Right renal cortex interstitium (tissue), 3 donors: ENCODE results near the gene POTEI. TPM values are rescaled to one million over a fixed set of nuclear protein-coding genes. Genes with fewer than 3 reads are reported as not detected.
"Not testable (repeated sequence)": the region's sequence is repeated elsewhere in the genome, so short reads cannot be mapped to it uniquely, and the experiment has no call there.

Experiments used
- DNase-seq, 3 donors: peaks; one replicate each; pipeline ENCODE4 v3.0.0-alpha.2; 2013; ENCODE audit warnings: low read depth in 3 of 3, low spot score in 2 of 3
- polyA plus RNA-seq, 3 donors: library from polyadenylated mRNA; unstranded; fragments of 120-200 nt; gene quantifications; one replicate each; pipeline ENCODE4 v1.2.1, GENCODE V29; 2013; ENCODE audit not compliant: insufficient read length in 3 of 3

Gene POTEI
- polyA plus RNA-seq, 3 donors = 0.10 to 0.14 TPM; not detected in 1

GRCh38 chr2:130510807-130511746, 1.9 kb upstream of the POTEI start:
- DNase-seq = not testable (repeated sequence)

GRCh38 chr2:130491073-130491472, 18.1 kb downstream of the POTEI start:
- not testable (repeated sequence) for DNase-seq

DNA sequence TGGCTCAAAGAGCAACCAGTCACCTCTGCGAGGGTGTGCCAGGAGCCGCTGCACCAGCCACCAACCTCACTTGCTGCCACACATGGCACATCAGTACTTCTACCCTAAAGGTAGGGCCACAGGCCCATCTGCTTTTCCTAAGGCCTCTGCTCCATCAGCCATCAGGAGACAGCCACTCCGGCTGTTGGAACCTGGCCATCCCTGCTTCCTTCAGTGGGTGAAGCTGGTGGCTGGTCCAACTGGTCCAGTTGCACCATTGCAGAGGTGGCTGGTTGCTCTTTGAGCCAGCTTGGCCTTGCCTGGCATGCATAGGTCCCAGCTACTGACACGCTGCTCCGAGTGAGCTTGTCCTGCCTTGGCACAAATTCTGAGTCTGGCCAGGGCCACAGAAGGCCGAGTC, 53.7 kb downstream of the POTEI start:
- DNase-seq = not testable (repeated sequence)

- DNase-seq = not testable (repeated sequence)
Observed at GRCh38 chr2:130454712-130455083, 54.4 kb downstream of the POTEI start.

- DNase-seq = not testable (repeated sequence)
Observed at GRCh38 chr2:130453955-130454711, 55.0 kb downstream of the POTEI start.

GRCh38 chr2:130452897-130453296, 56.2 kb downstream of the POTEI start:
- DNase-seq = not testable (repeated sequence)

DNA sequence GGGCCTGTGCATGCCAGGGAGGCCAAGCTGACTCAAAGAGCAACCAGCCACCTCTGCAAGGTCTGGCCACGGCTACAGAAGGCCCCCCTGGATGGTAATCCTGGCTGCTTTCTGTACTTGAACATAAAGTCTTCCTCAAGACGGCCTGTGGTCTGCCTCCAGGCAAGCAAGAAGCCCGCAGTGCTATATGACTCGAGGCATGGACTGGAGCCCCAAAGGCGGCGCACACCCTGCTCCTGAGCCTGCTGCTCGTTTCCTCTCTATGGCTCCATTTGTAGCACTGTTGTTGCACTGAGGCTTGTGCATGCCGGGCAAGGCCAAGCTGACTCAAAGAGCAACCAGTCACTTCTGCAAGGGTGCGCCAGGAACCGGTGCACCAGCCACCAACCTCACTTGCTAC, 57.3 kb downstream of the POTEI start:
- DNase-seq = not testable (repeated sequence)

GRCh38 chr2:130451278-130451677, 57.9 kb downstream of the POTEI start:
- not testable (repeated sequence) for DNase-seq

- not testable (repeated sequence) for DNase-seq
Observed at GRCh38 chr2:130450366-130450765, 58.8 kb downstream of the POTEI start.

GRCh38 chr2:130427631-130428030, 81.5 kb downstream of the POTEI start:
- DNase-seq = peak; percentile 1 to 5 (median 3)

DNA sequence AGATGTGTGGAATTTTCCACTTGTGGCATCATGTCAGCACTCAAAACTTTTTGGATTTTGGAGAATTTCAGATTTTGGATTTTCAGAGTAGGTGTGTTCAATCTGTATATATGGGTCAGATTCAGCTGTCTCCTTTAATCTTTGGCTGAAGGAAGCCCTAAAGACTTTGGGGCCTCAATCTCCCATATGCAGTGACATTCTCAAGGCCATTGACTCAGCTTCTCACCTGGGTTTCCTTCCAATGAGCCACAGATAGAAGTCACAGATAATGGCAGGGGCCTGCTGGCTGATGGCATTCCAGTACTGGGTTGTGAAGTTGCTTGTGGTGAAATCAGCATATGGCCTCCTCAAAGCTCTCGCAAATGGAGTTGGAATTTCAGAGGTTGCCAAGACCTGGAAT, 90.3 kb downstream of the POTEI start:
- DNase-seq = not testable (repeated sequence)

GRCh38 chr2:130416693-130417092, 92.4 kb downstream of the POTEI start:
- DNase-seq = not testable (repeated sequence)

Other genes starting within 250 kb of the POTEI start
- 10 to 100 TPM; 32.4 to 40.9 (median 36.6) TPM for gene IMP4, start 166.4 kb downstream of the POTEI start, polyA plus RNA-seq
- 10 to 100 TPM; 27.7 to 29.3 (median 28.2) TPM for gene PTPN18, start 153.3 kb downstream of the POTEI start, polyA plus RNA-seq
- not detected for gene CFC1B, start 11.9 kb upstream of the POTEI start, polyA plus RNA-seq
- not detected for gene CFC1, start 90.2 kb upstream of the POTEI start, polyA plus RNA-seq
- gene POTEJ, start 102.1 kb upstream of the POTEI start, polyA plus RNA-seq = under 1 TPM in 2 of 3 donors, not detected in 1; 0.06 to 0.14 TPM
- gene GPR148, start 219.7 kb upstream of the POTEI start, polyA plus RNA-seq = not detected
- under 1 TPM; 0.01 to 0.10 (median 0.01) TPM for gene AMER3, start 246.2 kb upstream of the POTEI start, polyA plus RNA-seq